SU-DHL-6 (cell line): ENCODE results near the gene PC.
"Not testable (repeated sequence)": the region's sequence is repeated elsewhere in the genome, so short reads cannot be mapped to it uniquely, and the experiment has no call there.

Experiments used
- H2AFZ ChIP-seq: fragments of 200-600 bp; sonication (generic); 2 replicates; pipeline ENCODE4 v1.6.1; 2014; ENCODE audit warnings: low read depth, mild to moderate bottlenecking, moderate library complexity, mixed read lengths, antibody characterized with exemption, low read length; ENCODE audit not compliant: severe bottlenecking
- H3F3A ChIP-seq: fragments of 200-600 bp; shearing (Covaris generic); 2 replicates; pipeline ENCODE4 v1.6.0; 2016; ENCODE audit warnings: antibody characterized with exemption, mild to moderate bottlenecking; ENCODE audit not compliant: insufficient read depth
- H3K27ac ChIP-seq: fragments of 200-600 bp; sonication (generic); 2 replicates; pipeline ENCODE4 v1.5.1; 2016; ENCODE audit warnings: low read depth, mild to moderate bottlenecking, low read length, moderate library complexity, mixed read lengths
- H3K27me3 ChIP-seq: fragments of 200-600 bp; sonication (generic), shearing (Covaris generic); 2 replicates; pipeline ENCODE4 v1.6.0; 2014; ENCODE audit warnings: mild to moderate bottlenecking, low read length
- H3K36me3 ChIP-seq: fragments of 200-600 bp; sonication (generic); 2 replicates; pipeline ENCODE4 v1.6.1; 2014; ENCODE audit warnings: mild to moderate bottlenecking, low read length, mixed read lengths
- H3K4me2 ChIP-seq: fragments of 300-600, 200-600 bp; shearing (Covaris generic), sonication (generic); 2 replicates; pipeline ENCODE4 v1.6.0; 2014; ENCODE audit warnings: low read length, low read depth, mild to moderate bottlenecking; ENCODE audit not compliant: poor library complexity, severe bottlenecking
- H3K4me3 ChIP-seq: fragments of 200-600 bp; sonication (generic); 2 replicates; pipeline ENCODE4 v1.5.1; 2014; ENCODE audit warnings: antibody characterized with exemption, low read length, mild to moderate bottlenecking, mixed read lengths; ENCODE audit not compliant: insufficient read depth, poor library complexity, severe bottlenecking
- H3K79me2 ChIP-seq: fragments of 200-600 bp; sonication (generic); 2 replicates; pipeline ENCODE4 v1.6.1; 2014; ENCODE audit warnings: mild to moderate bottlenecking, low read length, moderate library complexity; ENCODE audit not compliant: insufficient read depth
- H3K9ac ChIP-seq: fragments of 200-600 bp; sonication (generic); 2 replicates; pipeline ENCODE4 v1.7.0; 2014; ENCODE audit warnings: mild to moderate bottlenecking, low read length
- H3K9me2 ChIP-seq: fragments of 200-600 bp; sonication (generic); replicated peaks from 2 replicates; pipeline ENCODE4 v1.6.1; 2014; ENCODE audit warnings: low read length; ENCODE audit not compliant: insufficient read depth
- H3K9me3 ChIP-seq: fragments of 200-600 bp; sonication (generic); 2 replicates; pipeline ENCODE4 v1.6.1; 2014; ENCODE audit warnings: low read length, mixed read lengths; ENCODE audit not compliant: insufficient read depth
- H4K20me1 ChIP-seq: fragments of 200-600 bp; sonication (generic); 2 replicates; pipeline ENCODE4 v1.6.1; 2014; ENCODE audit warnings: low read depth, mild to moderate bottlenecking, antibody characterized with exemption, low read length, moderate library complexity, mixed read lengths
- EZH2phosphoT487 ChIP-seq: fragments of 200-600 bp; sonication (generic), shearing (Covaris generic); conservative IDR thresholded peaks from 2 replicates; pipeline ENCODE4 v1.6.1; 2018; ENCODE audit warnings: mild to moderate bottlenecking, antibody characterized with exemption, low read length, moderate library complexity, mixed read lengths
- TF ChIP-seq, protein P1 (sequence below): fragments of 200-600 bp; sonication (generic); IDR thresholded peaks from one replicate; pipeline ENCODE4 v1.5.1; 2017; ENCODE audit warnings: antibody characterized with exemption, mild to moderate bottlenecking, low read length, moderate library complexity; ENCODE audit not compliant: insufficient read depth, poor library complexity, severe bottlenecking

PC gene

GRCh38 chr11:66958232-66958955 is at the start of gene PC:
Gene PC (minus strand): TSS chr11:66958383. CDS start chr11:66872159, 86,224 bp downstream.
- no peak within 1 kb of the TSS for H3K9ac ChIP-seq
- H3K79me2 ChIP-seq = no peaks in the 10 kb centered on the region
- H3K4me3 ChIP-seq = no peak within 1 kb of the TSS
- no peaks in the 10 kb centered on the region for H3F3A ChIP-seq
- H3K36me3 ChIP-seq = no peaks in the 10 kb centered on the region
- H4K20me1 ChIP-seq = no peaks in the 10 kb centered on the region
- no peak for TF ChIP-seq EZH2phosphoT487
- TF ChIP-seq, protein P1, sequence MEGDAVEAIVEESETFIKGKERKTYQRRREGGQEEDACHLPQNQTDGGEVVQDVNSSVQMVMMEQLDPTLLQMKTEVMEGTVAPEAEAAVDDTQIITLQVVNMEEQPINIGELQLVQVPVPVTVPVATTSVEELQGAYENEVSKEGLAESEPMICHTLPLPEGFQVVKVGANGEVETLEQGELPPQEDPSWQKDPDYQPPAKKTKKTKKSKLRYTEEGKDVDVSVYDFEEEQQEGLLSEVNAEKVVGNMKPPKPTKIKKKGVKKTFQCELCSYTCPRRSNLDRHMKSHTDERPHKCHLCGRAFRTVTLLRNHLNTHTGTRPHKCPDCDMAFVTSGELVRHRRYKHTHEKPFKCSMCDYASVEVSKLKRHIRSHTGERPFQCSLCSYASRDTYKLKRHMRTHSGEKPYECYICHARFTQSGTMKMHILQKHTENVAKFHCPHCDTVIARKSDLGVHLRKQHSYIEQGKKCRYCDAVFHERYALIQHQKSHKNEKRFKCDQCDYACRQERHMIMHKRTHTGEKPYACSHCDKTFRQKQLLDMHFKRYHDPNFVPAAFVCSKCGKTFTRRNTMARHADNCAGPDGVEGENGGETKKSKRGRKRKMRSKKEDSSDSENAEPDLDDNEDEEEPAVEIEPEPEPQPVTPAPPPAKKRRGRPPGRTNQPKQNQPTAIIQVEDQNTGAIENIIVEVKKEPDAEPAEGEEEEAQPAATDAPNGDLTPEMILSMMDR = no peak
- H2AFZ ChIP-seq = no peak within 1 kb of the TSS
- no peaks in the 10 kb centered on the region for H3K9me3 ChIP-seq
- no peak within 1 kb of the TSS for H3K4me2 ChIP-seq
- H3K27me3 ChIP-seq = no peaks in the 10 kb centered on the region
- no peaks in the 10 kb centered on the region for H3K9me2 ChIP-seq
- H3K27ac ChIP-seq = no peak within 1 kb of the TSS

DNA sequence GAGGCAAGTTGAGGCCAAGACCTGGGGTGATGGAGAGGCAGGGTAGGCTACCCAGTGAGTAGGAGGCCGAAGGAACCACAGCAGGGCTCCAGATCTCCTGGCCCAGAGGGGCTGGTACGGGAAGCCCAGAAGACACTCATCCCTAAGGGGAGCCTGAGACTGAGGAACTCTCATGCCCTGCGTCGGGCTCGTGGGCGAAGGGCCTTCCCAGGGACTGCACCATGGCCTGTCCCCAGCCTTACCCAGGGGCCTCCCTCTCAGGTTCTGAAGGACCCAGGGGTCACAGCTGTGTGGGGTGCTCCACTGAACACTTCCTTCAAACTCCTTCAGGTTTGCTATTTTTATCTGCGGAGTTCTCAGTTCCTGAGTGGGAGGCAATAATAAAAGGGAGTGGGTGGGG is 48.9 kb upstream of the PC start:
- Histone ChIP-seq H3K27ac (no peak overlapping the region), H3K79me2 (no peaks in the 10 kb centered on the region), H4K20me1 (no peaks in the 10 kb centered on the region), H2AFZ (no peak overlapping the region), H3K4me2 (no peak overlapping the region), H3K9me3 (no peaks in the 10 kb centered on the region), H3K9ac (no peak overlapping the region), H3K27me3 (no peaks in the 10 kb centered on the region), H3K36me3 (no peaks in the 10 kb centered on the region), H3F3A (no peaks in the 10 kb centered on the region), H3K9me2 (no peaks in the 10 kb centered on the region), H3K4me3 (no peak overlapping the region)
- TF ChIP-seq, protein P1 = no peak
- no peak for TF ChIP-seq EZH2phosphoT487

GRCh38 chr11:67006029-67006884 is 48.1 kb upstream of the PC start:
- Histone ChIP-seq H3K36me3 (no peaks in the 10 kb centered on the region), H2AFZ (peak overlapping the region; percentile 8), H3F3A (no peaks in the 10 kb centered on the region), H4K20me1 (no peaks in the 10 kb centered on the region), H3K27ac (no peak overlapping the region), H3K4me3 (no peak overlapping the region), H3K27me3 (no peaks in the 10 kb centered on the region), H3K4me2 (no peak overlapping the region), H3K9ac (no peak overlapping the region), H3K9me3 (no peaks in the 10 kb centered on the region), H3K79me2 (no peaks in the 10 kb centered on the region), H3K9me2 (no peaks in the 10 kb centered on the region)
- TF ChIP-seq, protein P1 = no peak
- no peak for TF ChIP-seq EZH2phosphoT487

GRCh38 chr11:67005200-67005599 is 47.0 kb upstream of the PC start:
- not testable (repeated sequence) for H3K9me2 ChIP-seq, H3K9ac ChIP-seq, H3K4me3 ChIP-seq, H3K9me3 ChIP-seq, H3K79me2 ChIP-seq, H3K27me3 ChIP-seq, H4K20me1 ChIP-seq, H3K36me3 ChIP-seq, H3F3A ChIP-seq, H2AFZ ChIP-seq, H3K27ac ChIP-seq, H3K4me2 ChIP-seq
